Measurements from ENCODE around the gene FAM118B. TPM values are rescaled to one million over a fixed set of nuclear protein-coding genes. Genes with fewer than 3 reads are reported as not detected.
"Not testable (repeated sequence)": the region's sequence is repeated elsewhere in the genome, so short reads cannot be mapped to it uniquely, and the experiment has no call there.

The FAM118B gene
- total RNA-seq, 1 donor from 2014 or later: 11.7 TPM

GRCh38 chr11:126307706-126308105, 96.1 kb downstream of the FAM118B start:
- Mint-ChIP-seq H3K36me3 (ENCODE audit: low read depth) (peaks cover 52% of the 10 kb centered on the region), H3K27me3 (no peaks in the 10 kb centered on the region), H3K27ac (peak overlapping the region; percentile 3), H3K4me1 (peaks cover 53% of the 10 kb centered on the region), H3K9me3 (no peaks in the 10 kb centered on the region), H3K4me3 (no peak overlapping the region)
- DNase-seq (no peak), ATAC-seq (ENCODE audit: low read depth) (no peak)
- ChIA-PET POLR2A (no interaction called here), CTCF (interaction anchor here (0.9 kb wide), 1 partner anchor 173 kb away, joined by 5 read pairs; no protein-coding TSS in a partner anchor)
- intact Hi-C loops (cut with micrococcal nuclease): loop anchor here (5.0 to 10.0 kb wide), 3 partner anchors 50 to 793 kb away; partner anchors contain the start of genes CDON and ST3GAL4
- TF ChIP-seq CTCF (IDR thresholded peaks at IDR 0.05): no peak

DNA sequence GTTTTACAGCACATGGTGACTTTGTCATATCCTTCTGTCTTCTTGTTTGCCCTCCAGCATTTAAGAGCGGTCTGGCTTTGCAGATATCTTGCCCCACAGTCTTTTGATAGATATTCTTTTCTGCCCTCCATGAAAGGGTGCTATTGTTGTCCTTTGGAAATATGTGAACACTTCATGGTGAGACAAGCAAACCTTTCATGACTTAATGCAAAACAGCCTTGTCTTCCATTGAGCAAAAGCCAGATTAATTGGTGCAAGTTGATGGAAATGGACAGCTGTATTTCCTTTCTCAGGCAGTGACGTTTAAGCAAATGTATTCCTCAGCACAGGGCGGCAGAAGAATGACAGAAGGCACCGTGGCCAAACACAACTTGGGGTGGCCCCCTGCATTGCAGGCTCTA, 96.7 kb downstream of the FAM118B start:
- H3K36me3 Mint-ChIP-seq (ENCODE audit: low read depth): peaks cover 57% of the 10 kb centered on the region
- no peak for ATAC-seq (ENCODE audit: low read depth)

DNA sequence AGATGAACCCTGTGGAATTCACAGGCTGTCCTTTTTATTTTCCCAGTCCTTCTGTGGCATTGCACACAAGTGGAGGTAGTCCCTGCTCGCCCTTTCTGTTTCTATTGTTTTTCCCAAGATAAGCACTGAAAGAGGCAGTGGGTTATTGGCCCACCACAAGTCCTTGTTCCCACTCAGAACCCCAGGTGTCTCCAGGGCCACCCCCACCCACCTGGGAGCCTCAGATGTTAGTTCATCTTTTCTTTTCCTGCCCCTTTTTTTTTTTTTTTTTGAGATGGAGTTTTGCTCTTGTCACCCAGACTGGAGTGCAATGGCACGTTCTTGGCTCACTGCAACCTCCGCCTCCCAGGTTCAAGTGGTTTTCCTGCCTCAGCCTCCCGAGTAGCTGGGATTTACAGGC, 97.2 kb downstream of the FAM118B start:
- peaks cover 45% of the 10 kb centered on the region for H3K4me1 Mint-ChIP-seq
- DNase-seq; H3K9me3 Mint-ChIP-seq; POLR2A ChIA-PET; H3K27me3 Mint-ChIP-seq; H3K27ac Mint-ChIP-seq; ATAC-seq (ENCODE audit: low read depth); H3K4me3 Mint-ChIP-seq: not testable (repeated sequence)
- CTCF ChIA-PET: interaction anchor here (3.5 kb wide), 1 partner anchor 171 kb away, joined by 36 read pairs; no protein-coding TSS in a partner anchor
- peaks cover 62% of the 10 kb centered on the region for H3K36me3 Mint-ChIP-seq (ENCODE audit: low read depth)
- intact Hi-C loops (cut with micrococcal nuclease): loop anchor here (5.0 to 10.0 kb wide), 3 partner anchors 49 to 794 kb away; partner anchors contain the start of genes CDON and ST3GAL4

More for the DNA sequence above, 96.7 kb downstream of the FAM118B start:
- no peak for DNase-seq
- no peak overlapping the region for H3K4me3 Mint-ChIP-seq
- H3K27ac Mint-ChIP-seq: no peak overlapping the region
- no peaks in the 10 kb centered on the region for H3K27me3 Mint-ChIP-seq
- no peaks in the 10 kb centered on the region for H3K9me3 Mint-ChIP-seq
- intact Hi-C loops (cut with micrococcal nuclease): loop anchor here (5.0 to 10.0 kb wide), 3 partner anchors 49 to 793 kb away; partner anchors contain the start of genes CDON and ST3GAL4
- POLR2A ChIA-PET: no interaction called here
- no peak for TF ChIP-seq CTCF (IDR thresholded peaks at IDR 0.05)
- CTCF ChIA-PET: no interaction called here
- H3K4me1 Mint-ChIP-seq: peaks cover 48% of the 10 kb centered on the region

DNA sequence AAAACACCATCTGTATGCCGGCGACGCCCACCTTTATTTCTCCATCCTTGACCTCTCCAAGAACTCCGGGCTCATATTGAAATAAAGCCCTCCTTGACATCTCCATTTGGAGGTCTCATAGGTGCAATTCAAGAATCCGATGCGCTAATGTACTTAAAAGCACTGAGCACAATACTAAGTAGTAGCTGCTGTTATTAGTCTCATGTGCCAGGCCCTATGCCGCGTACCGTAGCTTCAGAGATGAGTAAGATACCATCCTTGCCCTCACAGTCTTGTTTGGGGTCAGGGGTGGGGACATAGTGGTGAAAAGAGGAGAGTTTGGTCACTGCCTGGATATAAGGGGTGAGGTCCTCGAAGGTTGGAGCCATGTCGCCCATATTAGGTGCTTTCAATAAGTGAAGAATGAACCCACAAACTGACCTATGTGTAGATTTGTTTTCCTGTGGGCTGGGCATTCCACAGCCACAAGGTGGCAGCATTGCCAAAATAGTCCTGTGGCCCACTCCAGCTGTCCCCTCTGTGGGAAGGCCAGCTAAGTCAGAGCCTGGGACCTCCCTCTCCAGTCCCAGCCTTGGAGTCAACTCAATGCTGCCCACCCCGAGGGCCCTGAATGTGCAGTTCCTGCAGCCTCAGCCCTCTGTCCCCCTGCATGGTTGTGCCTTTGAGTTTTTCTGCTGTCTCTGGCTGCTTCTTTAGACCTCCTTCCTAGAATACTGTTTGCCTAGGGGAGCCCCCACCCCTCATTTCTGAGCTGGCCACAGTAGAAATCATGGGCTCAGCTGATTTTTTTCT, 98.8 kb downstream of the FAM118B start:
- POLR2A ChIA-PET: interaction anchor here (0.9 kb wide), 1 partner anchor 171 kb away, joined by 3 read pairs; no protein-coding TSS in a partner anchor
- TF ChIP-seq CTCF (IDR thresholded peaks at IDR 0.05): peak; percentile 30
- peaks cover 67% of the 10 kb centered on the region for H3K36me3 Mint-ChIP-seq (ENCODE audit: low read depth)

DNA sequence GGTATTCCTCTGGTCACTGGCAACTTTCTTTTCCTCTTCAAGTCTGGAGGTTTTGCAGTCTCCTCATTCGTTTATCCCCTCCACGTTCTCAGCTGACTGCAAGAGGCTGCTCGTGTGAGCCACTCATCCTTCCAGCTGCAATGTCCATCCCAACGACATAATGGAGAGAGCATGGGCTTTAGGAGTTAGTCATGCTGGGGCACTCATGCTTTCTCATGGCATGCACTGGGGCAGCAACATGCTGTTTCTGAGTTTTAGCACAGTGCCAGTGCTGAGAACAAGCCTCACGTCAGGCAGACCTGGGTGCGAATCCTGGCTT, 99.4 kb downstream of the FAM118B start:
- Mint-ChIP-seq H3K9me3 (peaks cover 3% of the 10 kb centered on the region), H3K36me3 (ENCODE audit: low read depth) (peaks cover 67% of the 10 kb centered on the region), H3K4me3 (no peak overlapping the region), H3K27me3 (no peaks in the 10 kb centered on the region), H3K27ac (no peak overlapping the region), H3K4me1 (peaks cover 30% of the 10 kb centered on the region)
- no peak for ATAC-seq (ENCODE audit: low read depth)
- intact Hi-C loops (cut with micrococcal nuclease): loop anchor here (1.0 kb wide), 1 partner anchor 169 kb away; no protein-coding TSS in a partner anchor
- ChIA-PET POLR2A (interaction anchor here (0.9 kb wide), 1 partner anchor 170 kb away, joined by 3 read pairs; no protein-coding TSS in a partner anchor), CTCF (interaction anchor here (0.7 to 3.5 kb wide), 11 partner anchors 8 to 1032 kb away, joined by 3 to 36 read pairs (median 3); partner anchors contain the start of genes FOXRED1 and ST3GAL4)
- DNase-seq: no peak
- TF ChIP-seq CTCF (IDR thresholded peaks at IDR 0.05): no peak

More for the DNA sequence above, 98.8 kb downstream of the FAM118B start:
- peak; percentile 61 for ATAC-seq (ENCODE audit: low read depth)
- CTCF ChIA-PET: interaction anchor here (0.7 to 3.5 kb wide), 12 partner anchors 9 to 1033 kb away, joined by 3 to 36 read pairs (median 3); partner anchors contain the start of genes FOXRED1 and ST3GAL4
- Mint-ChIP-seq H3K4me3 (no peak overlapping the region), H3K4me1 (peaks cover 35% of the 10 kb centered on the region), H3K27ac (no peak overlapping the region), H3K9me3 (peaks cover 3% of the 10 kb centered on the region), H3K27me3 (no peaks in the 10 kb centered on the region)
- intact Hi-C loops (cut with micrococcal nuclease): loop anchor here (1.0 kb wide), 1 partner anchor 170 kb away; no protein-coding TSS in a partner anchor
- peak; percentile 35 for DNase-seq

Measured in activated B cell treated with CpG ODN at 0.5 μM for 24 hours (primary cell).